SK-N-SH treated with all-trans-retinoic acid at 6 μM for 48 hours (cell line): Measurements from ENCODE around the gene ECM1.

Experiments used
- PPARA ChIP-seq: fragments of 250-450 bp; sonication (Bioruptor Pico); IDR thresholded peaks from 2 replicates; pipeline ENCODE4 v1.5.0; 2020; ENCODE audit warnings: mild to moderate bottlenecking, borderline replicate concordance
- ZC3H10 ChIP-seq: fragments of 250-450 bp; sonication (Bioruptor Pico); IDR thresholded peaks from 2 replicates; pipeline ENCODE4 v1.5.1; 2021; ENCODE audit warnings: mild to moderate bottlenecking, moderate library complexity
- ZFP3 ChIP-seq: fragments of 250-450 bp; sonication (Bioruptor Pico); IDR thresholded peaks from 2 replicates; pipeline ENCODE4 v1.5.0; 2020; ENCODE audit warnings: mild to moderate bottlenecking, moderate library complexity
- ZFP30 ChIP-seq: fragments of 450-650 bp; formaldehyde crosslinking; IDR thresholded peaks from 2 replicates; pipeline ENCODE4 v1.5.0; 2022; ENCODE audit warnings: mild to moderate bottlenecking, moderate library complexity
- ZNF8 ChIP-seq: fragments of 450-650 bp; formaldehyde crosslinking; IDR thresholded peaks from 2 replicates; pipeline ENCODE4 v1.5.0; 2020; ENCODE audit warnings: mild to moderate bottlenecking, moderate library complexity
- TF ChIP-seq, protein P1 (sequence below): fragments of 250-450 bp; sonication (Bioruptor Pico); IDR thresholded peaks from 2 replicates; pipeline ENCODE4 v1.8.0; 2020; ENCODE audit warnings: mild to moderate bottlenecking, moderate library complexity, borderline replicate concordance

DNA sequence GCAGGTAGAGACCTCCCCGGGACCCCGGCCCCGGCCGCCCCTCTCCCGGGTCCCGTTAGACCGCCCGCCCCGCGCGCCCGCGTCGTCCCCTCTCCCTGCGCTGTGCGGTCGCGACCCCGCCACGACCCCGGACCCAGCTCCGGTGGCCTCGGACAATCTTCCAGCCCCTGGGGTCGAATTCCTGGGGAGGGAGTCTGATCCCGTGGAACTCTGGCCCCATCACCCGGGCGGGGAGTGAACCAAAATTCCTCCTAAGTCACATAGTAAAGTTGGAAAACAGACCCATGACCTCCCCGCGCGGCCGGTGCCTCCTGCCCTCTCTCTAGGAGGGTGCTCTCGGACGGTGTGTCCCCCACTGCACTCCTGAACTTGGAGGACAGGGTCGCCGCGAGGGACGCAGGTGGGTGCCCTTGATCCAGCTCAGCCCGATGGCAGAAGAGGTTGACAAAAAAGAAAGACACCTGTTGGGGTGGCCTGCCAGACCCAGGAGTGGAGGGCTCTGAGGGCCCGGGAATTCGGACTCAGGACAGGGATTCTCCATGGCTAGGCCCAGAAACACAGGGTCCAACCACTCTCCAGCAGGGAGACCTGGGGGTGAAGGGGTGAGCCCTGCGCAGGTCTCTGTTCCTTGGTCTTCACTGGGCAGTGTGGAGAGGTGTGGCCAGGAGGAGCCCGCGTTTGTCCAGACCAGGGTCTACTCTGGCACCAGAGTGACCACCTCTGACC, 41.8 kb downstream of the ECM1 start:
- TF ChIP-seq ZC3H10 (CRISPR knock-in tag) = no peak
- no peak for TF ChIP-seq PPARA (CRISPR knock-in tag)
- TF ChIP-seq ZFP30 = no peak
- TF ChIP-seq ZFP3 (CRISPR knock-in tag) = no peak
- TF ChIP-seq ZNF8 (CRISPR knock-in tag) = no peak
- TF ChIP-seq, protein P1, sequence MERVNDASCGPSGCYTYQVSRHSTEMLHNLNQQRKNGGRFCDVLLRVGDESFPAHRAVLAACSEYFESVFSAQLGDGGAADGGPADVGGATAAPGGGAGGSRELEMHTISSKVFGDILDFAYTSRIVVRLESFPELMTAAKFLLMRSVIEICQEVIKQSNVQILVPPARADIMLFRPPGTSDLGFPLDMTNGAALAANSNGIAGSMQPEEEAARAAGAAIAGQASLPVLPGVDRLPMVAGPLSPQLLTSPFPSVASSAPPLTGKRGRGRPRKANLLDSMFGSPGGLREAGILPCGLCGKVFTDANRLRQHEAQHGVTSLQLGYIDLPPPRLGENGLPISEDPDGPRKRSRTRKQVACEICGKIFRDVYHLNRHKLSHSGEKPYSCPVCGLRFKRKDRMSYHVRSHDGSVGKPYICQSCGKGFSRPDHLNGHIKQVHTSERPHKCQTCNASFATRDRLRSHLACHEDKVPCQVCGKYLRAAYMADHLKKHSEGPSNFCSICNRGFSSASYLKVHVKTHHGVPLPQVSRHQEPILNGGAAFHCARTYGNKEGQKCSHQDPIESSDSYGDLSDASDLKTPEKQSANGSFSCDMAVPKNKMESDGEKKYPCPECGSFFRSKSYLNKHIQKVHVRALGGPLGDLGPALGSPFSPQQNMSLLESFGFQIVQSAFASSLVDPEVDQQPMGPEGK (CRISPR knock-in tag) = no peak
